PC-3 (cell line): Measurements from ENCODE around the gene LSR. TPM values are rescaled to one million over a fixed set of nuclear protein-coding genes. Genes with fewer than 3 reads are reported as not detected.

Experiments
- ATAC-seq: fragments of 200-7000 bp; cut with Tn5 transposase; 2 replicates; pipeline ENCODE4 v1.9.1; 2020; ENCODE audit warnings: mild to moderate bottlenecking, moderate library complexity
- BruUV-seq: library from RNA; stranded (reverse); fragments of 400-500 nt; replicated peaks from 2 replicates; lab custom pipeline; 2021; lab: Mats Ljungman, UMichigan
- CTCF ChIA-PET: fragments of 300-600 bp; sonication (Branson Sonifier 250); formaldehyde crosslinking; loops from one replicate; lab custom pipeline; 2022; ENCODE audit warnings: antibody characterized with exemption; lab: Charles Lee
- POLR2A ChIA-PET: fragments of 300-600 bp; sonication (Branson Sonifier 250); formaldehyde crosslinking; loops from one replicate; lab custom pipeline; 2022; ENCODE audit warnings: antibody characterized with exemption; ENCODE audit not compliant: unreplicated experiment; lab: Charles Lee
- DNase-seq: peaks from one replicate; pipeline ENCODE4 v3.0.0-alpha.2; 2015
- H2AFZ ChIP-seq: fragments of 300-600 bp; sonication (generic); 2 replicates; pipeline ENCODE4 v1.6.0; 2016; ENCODE audit warnings: antibody characterized with exemption, low read length
- H3F3A ChIP-seq: fragments of 300-600 bp; sonication (generic); one replicate; pipeline ENCODE4 v1.6.0; 2017; ENCODE audit warnings: antibody characterized with exemption, low read length, control low read depth, mild to moderate bottlenecking; ENCODE audit not compliant: unreplicated experiment
- H3K27ac ChIP-seq: fragments of 300-600 bp; sonication (generic); 2 replicates; pipeline ENCODE4 v1.5.1; 2016; ENCODE audit warnings: mild to moderate bottlenecking, low read length
- H3K27me3 ChIP-seq: fragments of 300-600 bp; sonication (generic); 2 replicates; pipeline ENCODE4 v1.6.1; 2016; ENCODE audit warnings: low read length, mixed read lengths
- H3K36me3 ChIP-seq: fragments of 300-600 bp; sonication (generic); 2 replicates; pipeline ENCODE4 v1.6.1; 2016; ENCODE audit warnings: low read depth, mixed run types, low read length, mixed read lengths
- H3K4me1 ChIP-seq: fragments of 300-600 bp; sonication (generic); 2 replicates; pipeline ENCODE4 v1.5.1; 2016; ENCODE audit warnings: low read length; ENCODE audit not compliant: insufficient read depth
- H3K4me2 ChIP-seq: fragments of 300-600 bp; sonication (generic); 2 replicates; pipeline ENCODE4 v1.6.0; 2016; ENCODE audit warnings: low read length
- H3K4me3 ChIP-seq: fragments of 300-600 bp; sonication (generic); 2 replicates; pipeline ENCODE4 v1.5.1; 2016; ENCODE audit warnings: mild to moderate bottlenecking, low read length, mixed read lengths
- H3K79me2 ChIP-seq: fragments of 300-600 bp; sonication (generic); 2 replicates; pipeline ENCODE4 v1.6.1; 2017; ENCODE audit warnings: low read length, mixed read lengths
- H3K9ac ChIP-seq: fragments of 300-600 bp; sonication (generic); 2 replicates; pipeline ENCODE4 v1.6.0; 2016; ENCODE audit warnings: mild to moderate bottlenecking, low read length
- H3K9me2 ChIP-seq: fragments of 300-600 bp; sonication (generic); replicated peaks from 2 replicates; pipeline ENCODE4 v1.6.1; 2016; ENCODE audit warnings: mixed run types, low read length, mixed read lengths
- H3K9me3 ChIP-seq: fragments of 300-600 bp; sonication (generic); 2 replicates; pipeline ENCODE4 v1.6.1; 2016; ENCODE audit warnings: low read length, mixed read lengths
- H4K20me1 ChIP-seq: fragments of 300-600 bp; sonication (generic); 2 replicates; pipeline ENCODE4 v1.6.1; 2016; ENCODE audit warnings: low read length, mixed read lengths
- CTCF ChIP-seq: fragments of 300-600 bp; sonication (generic); conservative IDR thresholded peaks from 2 replicates; pipeline ENCODE4 v1.5.1; 2017; ENCODE audit warnings: antibody characterized with exemption, low read depth, mild to moderate bottlenecking, low read length
- EZH2 ChIP-seq: fragments of 300-600 bp; sonication (generic); IDR thresholded peaks from one replicate; pipeline ENCODE4 v1.6.1; 2017; ENCODE audit warnings: antibody characterized with exemption, mild to moderate bottlenecking, low read length; ENCODE audit not compliant: unreplicated experiment
- EZH2phosphoT487 ChIP-seq: fragments of 300-600 bp; sonication (generic); IDR thresholded peaks from 2 replicates; pipeline ENCODE4 v1.6.1; 2018; ENCODE audit warnings: mild to moderate bottlenecking, antibody characterized with exemption, low read length, borderline replicate concordance
- intact Hi-C: fragments of 100-400 bp; cut with micrococcal nuclease; formaldehyde crosslinking; loops from 2 replicates; pipeline ENCODE4 v1.9.0; 2023
- total RNA-seq: library from RNA; depleted of rRNA; stranded (reverse); fragments of >200 nt; gene quantifications from 2 replicates; pipeline ENCODE4 v1.2.3, GENCODE V29; 2014

LSR gene
- total RNA-seq, 1 experiment from 2014 or later: 91.0 TPM

- Histone ChIP-seq H3K4me1 (peaks cover 6% of the 10 kb centered on the region; the same call in 1 of the 2 replicates), H3K9me2 (no peaks in the 10 kb centered on the region), H3K4me2 (no peak overlapping the region), H3K9ac (no peak overlapping the region), H3F3A (no peaks in the 10 kb centered on the region), H3K27ac (no peak overlapping the region), H3K27me3 (no peaks in the 10 kb centered on the region), H3K4me3 (no peak overlapping the region), H3K79me2 (no peaks in the 10 kb centered on the region), H2AFZ (no peak overlapping the region), H4K20me1 (no peaks in the 10 kb centered on the region), H3K9me3 (no peaks in the 10 kb centered on the region), H3K36me3 (no peaks in the 10 kb centered on the region; the same call in 1 of the 2 replicates)
- no peak for DNase-seq
- TF ChIP-seq EZH2 (no peak), EZH2phosphoT487 (no peak), CTCF (no peak)
- no TSS peak for BruUV-seq
- ATAC-seq: no peak
- POLR2A ChIA-PET: no interaction called here
- CTCF ChIA-PET: no interaction called here
- intact Hi-C loops: no loop called here
Observed at GRCh38 chr19:35261356-35262100, 12.7 kb downstream of the LSR start.

GRCh38 chr19:35262101-35262761, 13.4 kb downstream of the LSR start:
- Histone ChIP-seq H3K9me2 (no peaks in the 10 kb centered on the region), H3K27me3 (no peaks in the 10 kb centered on the region), H3K4me3 (no peak overlapping the region), H3K79me2 (peaks cover 3% of the 10 kb centered on the region; the same call in 1 of the 2 replicates), H3K4me1 (peaks cover 12% of the 10 kb centered on the region; the same call in 1 of the 2 replicates), H3F3A (no peaks in the 10 kb centered on the region), H3K9ac (no peak overlapping the region), H3K4me2 (no peak overlapping the region), H2AFZ (no peak overlapping the region), H3K36me3 (no peaks in the 10 kb centered on the region; the same call in 1 of the 2 replicates), H3K9me3 (no peaks in the 10 kb centered on the region), H3K27ac (no peak overlapping the region), H4K20me1 (no peaks in the 10 kb centered on the region)
- BruUV-seq: no TSS peak
- ATAC-seq (no peak), DNase-seq (no peak)
- ChIA-PET POLR2A (no interaction called here), CTCF (no interaction called here)
- intact Hi-C loops: no loop called here
- TF ChIP-seq EZH2 (no peak), EZH2phosphoT487 (no peak), CTCF (no peak)
